CD4-positive, alpha-beta T cell (primary cell): Measurements from ENCODE around the gene ARHGAP6. TPM values are rescaled to one million over a fixed set of nuclear protein-coding genes. Genes with fewer than 3 reads are reported as not detected.

Source experiments
- ATAC-seq: fragments of 200-7000 bp; cut with Tn5 transposase; one replicate; pipeline ENCODE4 v1.10.0; 2022; ENCODE audit warnings: mild to moderate bottlenecking; ENCODE audit not compliant: poor library complexity
- CTCF ChIA-PET: fragments of 350-600 bp; sonication (Branson Sonifier 250); formaldehyde crosslinking; loops from one replicate; lab custom pipeline; 2021; ENCODE audit warnings: antibody characterized with exemption, inconsistent platforms; lab: Charles Lee
- POLR2A ChIA-PET: fragments of 350-600 bp; sonication (Branson Sonifier 250); formaldehyde crosslinking; loops from one replicate; lab custom pipeline; 2021; ENCODE audit warnings: antibody characterized with exemption, inconsistent platforms; lab: Charles Lee
- DNase-seq, 14 experiments: peaks; one replicate each; pipeline ENCODE4 v3.0.0-alpha.2; 2013 to 2020; ENCODE audit warnings: mixed read lengths in 2 of 14
- H3K27ac ChIP-seq, 2 donors: one replicate each; pipeline versions ENCODE4 v1.5.1 to v1.7.0; 2013; ENCODE audit warnings: low read length in 2 of 2, low read depth in 1 of 2, mild to moderate bottlenecking in 1 of 2
- H3K27me3 ChIP-seq, 2 experiments: 1 replicate in 1 of 2; 2 replicates in 1 of 2; pipeline versions ENCODE4 v1.6.1 to v1.7.0; 2013; ENCODE audit warnings: low read length in 2 of 2, control low read depth in 1 of 2, mild to moderate bottlenecking in 1 of 2, moderate library complexity in 1 of 2; ENCODE audit not compliant: insufficient read depth in 2 of 2, control insufficient read depth in 1 of 2
- H3K36me3 ChIP-seq: one replicate; pipeline ENCODE4 v1.6.1; 2013; ENCODE audit warnings: low read length, control low read depth; ENCODE audit not compliant: insufficient read depth
- H3K4me1 ChIP-seq: one replicate; pipeline ENCODE4 v1.6.1; 2013; ENCODE audit warnings: low read length, control low read depth; ENCODE audit not compliant: insufficient read depth
- H3K4me3 ChIP-seq: one replicate; pipeline ENCODE4 v1.5.1; 2013; ENCODE audit warnings: mild to moderate bottlenecking, low read length, moderate library complexity
- H3K9me3 ChIP-seq, 2 experiments: 1 replicate in 1 of 2; 2 replicates in 1 of 2; pipeline versions ENCODE4 v1.6.1 to v1.7.0; 2013; ENCODE audit warnings: low read length in 2 of 2, mild to moderate bottlenecking in 2 of 2, control low read depth in 1 of 2, moderate library complexity in 1 of 2; ENCODE audit not compliant: control insufficient read depth in 1 of 2, insufficient read depth in 1 of 2
- H3K27ac Mint-ChIP-seq: one replicate; pipeline ENCODE4 v1.8.0; 2020; ENCODE audit warnings: mixed read lengths
- H3K27me3 Mint-ChIP-seq: one replicate; pipeline ENCODE4 v1.8.0; 2021; ENCODE audit warnings: mixed read lengths
- H3K36me3 Mint-ChIP-seq: one replicate; pipeline ENCODE4 v1.8.0; 2021; ENCODE audit warnings: low read depth, mixed read lengths
- H3K4me1 Mint-ChIP-seq: one replicate; pipeline ENCODE4 v1.8.0; 2021; ENCODE audit warnings: low read depth, mixed read lengths
- H3K4me3 Mint-ChIP-seq: one replicate; pipeline ENCODE4 v1.8.0; 2020; ENCODE audit warnings: mild to moderate bottlenecking, mixed read lengths
- H3K9me3 Mint-ChIP-seq: one replicate; pipeline ENCODE4 v1.8.0; 2020; ENCODE audit warnings: mixed read lengths
- CTCF ChIP-seq: fragments of 200-600 bp; IDR thresholded peaks from one replicate; pipeline ENCODE4 v1.8.0; 2022; ENCODE audit warnings: antibody characterized with exemption, mild to moderate bottlenecking
- intact Hi-C, 2 experiments: fragments of 100-400 bp; cut with DNase I in 1 of 2; cut with micrococcal nuclease in 1 of 2; formaldehyde crosslinking; loops; one replicate each; pipeline versions ENCODE4 v1.15.1 to v1.9.0; 2023 to 2025; cut with DNase I, micrococcal nuclease
- total RNA-seq, 174 experiments: library from RNA in 2 of 174; stranded (reverse) in 2 of 174; gene quantifications; one replicate each; pipeline ENCODE4 v1.2.3 and lab custom pipeline; 2021 to 2026

ARHGAP6 gene
- total RNA-seq, 2 experiments from 2014 or later: not detected

- no peaks in the 10 kb centered on the region for H3K4me1 ChIP-seq
- no peak overlapping the region for H3K4me3 Mint-ChIP-seq
These were observed 33.0 kb downstream of the ARHGAP6 start for GRCh38 chrX:11632732-11633131.

GRCh38 chrX:11629593-11630211 is 36.0 kb downstream of the ARHGAP6 start:
- Mint-ChIP-seq H3K4me3 (no peak overlapping the region), H3K9me3 (no peaks in the 10 kb centered on the region), H3K27ac (no peak overlapping the region), H3K4me1 (no peaks in the 10 kb centered on the region), H3K27me3 (peaks cover 27% of the 10 kb centered on the region), H3K36me3 (no peaks in the 10 kb centered on the region)
- H3K4me1 ChIP-seq: no peaks in the 10 kb centered on the region
- H3K36me3 ChIP-seq: no peaks in the 10 kb centered on the region
- no peaks in the 10 kb centered on the region for H3K9me3 ChIP-seq
- CTCF ChIA-PET: no interaction called here
- H3K4me3 ChIP-seq: no peak overlapping the region
- ATAC-seq (no peak), DNase-seq (no peak)
- intact Hi-C loops: no loop called here
- peaks cover 0 to 2% of the 10 kb centered on the region in 2 experiments for H3K27me3 ChIP-seq
- TF ChIP-seq CTCF: no peak
- H3K27ac ChIP-seq: no peak overlapping the region
- POLR2A ChIA-PET: no interaction called here

More at GRCh38 chrX:11632732-11633131, 33.0 kb downstream of the ARHGAP6 start:
- DNase-seq (no peak), ATAC-seq (no peak)
- CTCF ChIA-PET: no interaction called here
- Histone ChIP-seq H3K4me3 (no peak overlapping the region), H3K27ac (no peak overlapping the region), H3K27me3 (peaks cover 0 to 2% of the 10 kb centered on the region in 2 experiments), H3K9me3 (no peaks in the 10 kb centered on the region), H3K36me3 (no peaks in the 10 kb centered on the region)
- Mint-ChIP-seq H3K36me3 (no peaks in the 10 kb centered on the region), H3K4me1 (no peaks in the 10 kb centered on the region), H3K27me3 (peaks cover 27% of the 10 kb centered on the region), H3K27ac (no peak overlapping the region), H3K9me3 (no peaks in the 10 kb centered on the region)
- POLR2A ChIA-PET: no interaction called here
- intact Hi-C loops: no loop called here
- no peak for TF ChIP-seq CTCF

GRCh38 chrX:11628399-11628798 is 37.3 kb downstream of the ARHGAP6 start:
- H3K27ac Mint-ChIP-seq: no peak overlapping the region
- Histone ChIP-seq H3K36me3 (no peaks in the 10 kb centered on the region), H3K9me3 (no peaks in the 10 kb centered on the region), H3K4me1 (no peaks in the 10 kb centered on the region), H3K27ac (no peak overlapping the region), H3K27me3 (peaks cover 0 to 2% of the 10 kb centered on the region in 2 experiments), H3K4me3 (no peak overlapping the region)
- CTCF ChIA-PET: interaction anchor here (1.4 kb wide), 1 partner anchor 13 kb away, joined by 3 read pairs; no protein-coding TSS in a partner anchor
- intact Hi-C loops: no loop called here
- H3K9me3 Mint-ChIP-seq: no peaks in the 10 kb centered on the region
- POLR2A ChIA-PET: no interaction called here
- ATAC-seq: no peak
- no peak for DNase-seq
- no peak for TF ChIP-seq CTCF
- H3K27me3 Mint-ChIP-seq: peaks cover 27% of the 10 kb centered on the region
- H3K4me3 Mint-ChIP-seq: no peak overlapping the region
- H3K4me1 Mint-ChIP-seq: no peaks in the 10 kb centered on the region
- H3K36me3 Mint-ChIP-seq: no peaks in the 10 kb centered on the region
